Measurements from ENCODE around the gene FGF12. TPM values are rescaled to one million over a fixed set of nuclear protein-coding genes. Genes with fewer than 3 reads are reported as not detected.

The FGF12 gene
- total RNA-seq, 3 donors from 2014 or later: 0.44 to 2.1 (median 0.66) TPM

DNA sequence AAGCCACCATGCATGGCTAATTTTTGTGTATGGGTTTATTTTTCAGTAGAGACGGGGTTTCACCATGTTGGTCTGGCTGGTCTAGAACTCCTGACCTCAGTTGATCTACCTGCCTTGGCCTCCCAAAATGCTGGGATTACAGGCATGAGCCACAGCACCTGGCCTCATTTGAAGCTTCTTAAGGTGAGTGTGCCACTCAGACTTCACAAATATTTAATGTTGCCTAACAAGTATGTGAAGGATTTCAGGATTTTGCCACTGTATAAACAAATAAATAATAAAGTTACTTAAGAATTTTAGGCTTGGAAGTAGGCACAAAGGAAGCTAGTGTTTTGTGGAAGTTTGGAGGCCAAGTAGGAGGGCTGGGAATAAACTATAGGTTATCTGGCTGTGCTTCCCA, 73.5 kb downstream of the FGF12 start:
- H3K36me3 ChIP-seq: no peaks in the 10 kb centered on the region
- peaks cover 0 to 4% of the 10 kb centered on the region in 2 donors for H3K27me3 ChIP-seq
- intact Hi-C loops (cut with DNase I; ENCODE audit: low total_unique reads): no loop called here
- H3K4me3 ChIP-seq: no peak overlapping the region
- H3K27ac ChIP-seq: no peak overlapping the region
- DNase-seq (ENCODE audit: low spot score in 2 of 2): no peak
- TF ChIP-seq POLR2A (IDR thresholded peaks at IDR 0.05): no peak
- TF ChIP-seq POLR2AphosphoS5 (IDR thresholded peaks at IDR 0.05): no peak
- TF ChIP-seq, protein P1, sequence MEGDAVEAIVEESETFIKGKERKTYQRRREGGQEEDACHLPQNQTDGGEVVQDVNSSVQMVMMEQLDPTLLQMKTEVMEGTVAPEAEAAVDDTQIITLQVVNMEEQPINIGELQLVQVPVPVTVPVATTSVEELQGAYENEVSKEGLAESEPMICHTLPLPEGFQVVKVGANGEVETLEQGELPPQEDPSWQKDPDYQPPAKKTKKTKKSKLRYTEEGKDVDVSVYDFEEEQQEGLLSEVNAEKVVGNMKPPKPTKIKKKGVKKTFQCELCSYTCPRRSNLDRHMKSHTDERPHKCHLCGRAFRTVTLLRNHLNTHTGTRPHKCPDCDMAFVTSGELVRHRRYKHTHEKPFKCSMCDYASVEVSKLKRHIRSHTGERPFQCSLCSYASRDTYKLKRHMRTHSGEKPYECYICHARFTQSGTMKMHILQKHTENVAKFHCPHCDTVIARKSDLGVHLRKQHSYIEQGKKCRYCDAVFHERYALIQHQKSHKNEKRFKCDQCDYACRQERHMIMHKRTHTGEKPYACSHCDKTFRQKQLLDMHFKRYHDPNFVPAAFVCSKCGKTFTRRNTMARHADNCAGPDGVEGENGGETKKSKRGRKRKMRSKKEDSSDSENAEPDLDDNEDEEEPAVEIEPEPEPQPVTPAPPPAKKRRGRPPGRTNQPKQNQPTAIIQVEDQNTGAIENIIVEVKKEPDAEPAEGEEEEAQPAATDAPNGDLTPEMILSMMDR (IDR thresholded peaks at IDR 0.05): no peak
- no peaks in the 10 kb centered on the region for H3K9me3 ChIP-seq
- H3K4me1 ChIP-seq: no peaks in the 10 kb centered on the region

DNA sequence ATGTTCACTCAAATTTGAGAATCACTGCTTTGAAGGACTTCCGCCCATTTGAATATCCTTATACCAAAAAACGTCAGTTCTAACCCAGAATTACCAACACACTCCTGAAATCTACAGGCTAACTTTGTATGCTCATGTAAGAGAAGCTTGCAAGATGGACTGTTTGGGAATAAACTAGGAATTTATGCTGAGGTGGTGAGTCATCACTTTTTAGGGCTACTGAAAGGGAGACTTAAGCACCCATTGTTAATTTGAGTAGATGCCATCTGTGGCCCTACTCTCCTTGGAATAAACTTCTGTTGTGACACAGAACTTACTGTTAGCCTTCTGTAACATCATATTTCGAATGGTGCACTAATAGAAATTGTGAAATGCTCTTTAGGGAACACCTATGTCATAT, 74.6 kb downstream of the FGF12 start:
- no peak for DNase-seq (ENCODE audit: low spot score in 2 of 2)
- no peaks in the 10 kb centered on the region for H3K27me3 ChIP-seq
- H3K27ac ChIP-seq: no peak overlapping the region
- H3K9me3 ChIP-seq: no peaks in the 10 kb centered on the region
- H3K4me1 ChIP-seq: no peaks in the 10 kb centered on the region
- TF ChIP-seq, protein P1 (IDR thresholded peaks at IDR 0.05): no peak
- TF ChIP-seq POLR2A (IDR thresholded peaks at IDR 0.05) (no peak), POLR2AphosphoS5 (IDR thresholded peaks at IDR 0.05) (no peak)
- intact Hi-C loops (cut with DNase I; ENCODE audit: low total_unique reads): no loop called here
- H3K36me3 ChIP-seq: no peaks in the 10 kb centered on the region
- no peak overlapping the region for H3K4me3 ChIP-seq

DNA sequence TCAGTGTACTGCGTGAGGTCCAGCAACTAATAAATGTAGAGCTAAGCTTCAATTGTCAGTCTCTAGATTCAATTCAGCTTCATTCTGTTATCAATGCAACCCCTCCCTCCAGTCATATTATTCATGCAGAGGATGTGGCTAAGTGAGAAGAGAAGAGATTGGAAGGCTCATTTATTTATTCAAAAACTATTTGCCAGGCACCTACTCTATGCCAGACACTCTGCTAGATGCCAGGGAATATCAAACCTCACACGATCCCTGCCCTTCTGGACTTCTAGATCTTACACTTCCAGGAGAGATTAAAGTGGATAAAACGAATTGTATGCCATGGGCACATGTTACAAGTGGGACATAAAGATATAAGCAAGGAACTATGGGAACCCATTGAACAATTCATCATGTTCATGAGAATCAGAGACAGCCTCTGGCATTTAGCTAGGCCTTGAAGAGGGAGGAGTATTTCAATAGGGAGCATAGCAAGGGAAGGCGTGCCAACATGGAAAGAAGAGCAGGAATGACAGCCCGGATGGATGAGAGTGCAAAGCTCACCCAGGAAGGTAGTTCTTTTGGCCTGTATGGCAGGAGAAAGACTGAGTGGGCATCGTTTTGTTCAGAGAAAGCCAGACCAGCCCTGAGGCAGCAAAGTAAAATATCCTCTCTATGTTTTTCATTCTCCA, 75.4 kb downstream of the FGF12 start:
- Histone ChIP-seq H3K4me1 (no peaks in the 10 kb centered on the region), H3K4me3 (no peak overlapping the region), H3K36me3 (no peaks in the 10 kb centered on the region), H3K27me3 (no peaks in the 10 kb centered on the region), H3K9me3 (no peaks in the 10 kb centered on the region), H3K27ac (no peak overlapping the region)
- intact Hi-C loops (cut with DNase I; ENCODE audit: low total_unique reads): no loop called here
- TF ChIP-seq POLR2AphosphoS5 (IDR thresholded peaks at IDR 0.05): no peak
- no peak for TF ChIP-seq POLR2A (IDR thresholded peaks at IDR 0.05)
- TF ChIP-seq, protein P1 (IDR thresholded peaks at IDR 0.05): no peak
- no peak for DNase-seq (ENCODE audit: low spot score in 2 of 2)

GRCh38 chr3:192645437-192645836, 81.9 kb downstream of the FGF12 start:
- Histone ChIP-seq H3K4me3 (no peak overlapping the region), H3K9me3 (no peaks in the 10 kb centered on the region), H3K36me3 (no peaks in the 10 kb centered on the region), H3K27ac (no peak overlapping the region), H3K27me3 (no peaks in the 10 kb centered on the region), H3K4me1 (no peaks in the 10 kb centered on the region)
- DNase-seq (ENCODE audit: low spot score in 2 of 2): no peak
- TF ChIP-seq POLR2A (IDR thresholded peaks at IDR 0.05): no peak
- no peak for TF ChIP-seq POLR2AphosphoS5 (IDR thresholded peaks at IDR 0.05)
- TF ChIP-seq, protein P1 (IDR thresholded peaks at IDR 0.05): no peak
- intact Hi-C loops (cut with DNase I; ENCODE audit: low total_unique reads): no loop called here

- no peak for DNase-seq (ENCODE audit: low spot score in 2 of 2)
- TF ChIP-seq, protein P1 (IDR thresholded peaks at IDR 0.05): no peak
- TF ChIP-seq POLR2A (IDR thresholded peaks at IDR 0.05) (no peak), POLR2AphosphoS5 (IDR thresholded peaks at IDR 0.05) (no peak)
- intact Hi-C loops (cut with DNase I; ENCODE audit: low total_unique reads): no loop called here
- Histone ChIP-seq H3K9me3 (no peaks in the 10 kb centered on the region), H3K4me1 (no peaks in the 10 kb centered on the region), H3K36me3 (no peaks in the 10 kb centered on the region), H3K27me3 (no peaks in the 10 kb centered on the region), H3K4me3 (no peak overlapping the region), H3K27ac (no peak overlapping the region)
These were observed 84.7 kb downstream of the FGF12 start for GRCh38 chr3:192642651-192643050.

All from breast epithelium (tissue), 4 donors.